Measurements from ENCODE around the gene RAE1. TPM values are rescaled to one million over a fixed set of nuclear protein-coding genes. Genes with fewer than 3 reads are reported as not detected.

Gene RAE1
- total RNA-seq, 1 experiment from 2014 or later = 31.3 TPM

DNA sequence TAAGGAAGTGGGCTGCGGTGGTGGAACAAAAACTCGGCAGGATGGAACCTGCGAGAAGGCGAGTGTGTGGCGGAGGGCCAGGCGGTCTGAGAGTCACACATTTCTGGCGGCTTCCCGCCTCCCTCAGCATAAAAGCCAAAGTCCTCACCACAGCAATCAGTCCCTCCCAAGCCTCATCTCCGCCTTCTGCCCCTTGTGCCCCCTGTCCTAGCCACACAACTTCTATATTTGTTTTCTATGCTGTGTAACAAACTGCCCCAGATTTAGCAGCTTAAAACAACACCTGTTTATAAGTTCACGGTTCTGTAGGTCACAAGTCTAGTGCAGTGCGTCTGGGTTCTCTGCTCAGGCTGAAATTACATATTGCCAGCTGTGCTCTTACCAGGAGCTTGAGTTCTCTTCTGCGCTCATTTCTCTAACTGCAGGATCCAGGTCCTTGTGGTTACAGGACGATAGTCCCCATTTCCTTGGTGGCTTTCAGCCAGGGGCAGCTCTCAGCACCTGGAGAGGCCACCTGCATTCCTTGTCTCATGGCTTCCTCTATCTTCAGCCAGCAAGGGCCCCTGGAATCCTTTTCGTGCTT lies 33.2 kb upstream of the RAE1 start (continued):
- TF ChIP-seq, protein P1, sequence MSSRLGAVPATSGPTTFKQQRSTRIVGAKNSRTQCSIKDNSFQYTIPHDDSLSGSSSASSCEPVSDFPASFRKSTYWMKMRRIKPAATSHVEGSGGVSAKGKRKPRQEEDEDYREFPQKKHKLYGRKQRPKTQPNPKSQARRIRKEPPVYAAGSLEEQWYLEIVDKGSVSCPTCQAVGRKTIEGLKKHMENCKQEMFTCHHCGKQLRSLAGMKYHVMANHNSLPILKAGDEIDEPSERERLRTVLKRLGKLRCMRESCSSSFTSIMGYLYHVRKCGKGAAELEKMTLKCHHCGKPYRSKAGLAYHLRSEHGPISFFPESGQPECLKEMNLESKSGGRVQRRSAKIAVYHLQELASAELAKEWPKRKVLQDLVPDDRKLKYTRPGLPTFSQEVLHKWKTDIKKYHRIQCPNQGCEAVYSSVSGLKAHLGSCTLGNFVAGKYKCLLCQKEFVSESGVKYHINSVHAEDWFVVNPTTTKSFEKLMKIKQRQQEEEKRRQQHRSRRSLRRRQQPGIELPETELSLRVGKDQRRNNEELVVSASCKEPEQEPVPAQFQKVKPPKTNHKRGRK (CRISPR knock-in tag; IDR thresholded peaks at IDR 0.05; ENCODE audit: borderline replicate concordance) = no peak
- TF ChIP-seq, protein P2, sequence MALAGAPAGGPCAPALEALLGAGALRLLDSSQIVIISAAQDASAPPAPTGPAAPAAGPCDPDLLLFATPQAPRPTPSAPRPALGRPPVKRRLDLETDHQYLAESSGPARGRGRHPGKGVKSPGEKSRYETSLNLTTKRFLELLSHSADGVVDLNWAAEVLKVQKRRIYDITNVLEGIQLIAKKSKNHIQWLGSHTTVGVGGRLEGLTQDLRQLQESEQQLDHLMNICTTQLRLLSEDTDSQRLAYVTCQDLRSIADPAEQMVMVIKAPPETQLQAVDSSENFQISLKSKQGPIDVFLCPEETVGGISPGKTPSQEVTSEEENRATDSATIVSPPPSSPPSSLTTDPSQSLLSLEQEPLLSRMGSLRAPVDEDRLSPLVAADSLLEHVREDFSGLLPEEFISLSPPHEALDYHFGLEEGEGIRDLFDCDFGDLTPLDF (CRISPR knock-in tag; IDR thresholded peaks at IDR 0.05) = no peak
- TF ChIP-seq FOXK1 (CRISPR knock-in tag; IDR thresholded peaks at IDR 0.05) (no peak), MXD4 (CRISPR knock-in tag; IDR thresholded peaks at IDR 0.05; ENCODE audit: borderline replicate concordance) (no peak), ZNF138 (CRISPR knock-in tag; conservative IDR thresholded peaks at IDR 0.05) (no peak)
- TF ChIP-seq, protein P3, sequence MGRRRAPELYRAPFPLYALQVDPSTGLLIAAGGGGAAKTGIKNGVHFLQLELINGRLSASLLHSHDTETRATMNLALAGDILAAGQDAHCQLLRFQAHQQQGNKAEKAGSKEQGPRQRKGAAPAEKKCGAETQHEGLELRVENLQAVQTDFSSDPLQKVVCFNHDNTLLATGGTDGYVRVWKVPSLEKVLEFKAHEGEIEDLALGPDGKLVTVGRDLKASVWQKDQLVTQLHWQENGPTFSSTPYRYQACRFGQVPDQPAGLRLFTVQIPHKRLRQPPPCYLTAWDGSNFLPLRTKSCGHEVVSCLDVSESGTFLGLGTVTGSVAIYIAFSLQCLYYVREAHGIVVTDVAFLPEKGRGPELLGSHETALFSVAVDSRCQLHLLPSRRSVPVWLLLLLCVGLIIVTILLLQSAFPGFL (CRISPR knock-in tag; IDR thresholded peaks at IDR 0.05; ENCODE audit: borderline replicate concordance) = no peak

DNA sequence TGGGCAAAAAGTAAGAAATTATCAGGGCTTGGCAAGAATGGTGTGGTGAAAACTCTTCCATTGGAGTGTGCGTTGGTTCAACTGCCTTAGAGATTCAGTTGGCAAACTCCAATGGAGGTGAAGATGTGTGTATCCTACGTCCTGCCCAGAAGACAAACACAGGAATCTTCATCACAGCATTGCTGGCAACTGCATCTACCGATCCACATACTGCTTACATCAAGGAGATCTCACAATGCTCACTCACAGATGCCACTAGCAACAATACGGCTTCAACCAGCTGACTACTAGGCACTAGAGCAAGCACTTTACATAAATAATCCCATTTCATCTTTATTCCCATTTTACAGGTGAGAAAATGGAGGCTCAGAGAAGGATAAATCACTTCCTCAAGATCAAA lies 31.5 kb upstream of the RAE1 start:
- H3K9me3 Mint-ChIP-seq = no peaks in the 10 kb centered on the region
- no peaks in the 10 kb centered on the region; the same call in 1 of the 2 replicates for H3K27me3 Mint-ChIP-seq (ENCODE audit: low read depth)
- CTCF ChIA-PET = no interaction called here
- POLR2A ChIA-PET = no interaction called here
- ATAC-seq (no peak), DNase-seq (ENCODE audit: low spot score) (no peak)
- peaks cover 16% of the 10 kb centered on the region for H3K4me1 Mint-ChIP-seq
- H3K36me3 Mint-ChIP-seq = no peaks in the 10 kb centered on the region
- no peak overlapping the region for H3K27ac Mint-ChIP-seq
- no peak overlapping the region for H3K4me3 Mint-ChIP-seq
- TF ChIP-seq SMAD3 (CRISPR knock-in tag; IDR thresholded peaks at IDR 0.05; ENCODE audit: borderline replicate concordance) = no peak
- TF ChIP-seq, protein P4, sequence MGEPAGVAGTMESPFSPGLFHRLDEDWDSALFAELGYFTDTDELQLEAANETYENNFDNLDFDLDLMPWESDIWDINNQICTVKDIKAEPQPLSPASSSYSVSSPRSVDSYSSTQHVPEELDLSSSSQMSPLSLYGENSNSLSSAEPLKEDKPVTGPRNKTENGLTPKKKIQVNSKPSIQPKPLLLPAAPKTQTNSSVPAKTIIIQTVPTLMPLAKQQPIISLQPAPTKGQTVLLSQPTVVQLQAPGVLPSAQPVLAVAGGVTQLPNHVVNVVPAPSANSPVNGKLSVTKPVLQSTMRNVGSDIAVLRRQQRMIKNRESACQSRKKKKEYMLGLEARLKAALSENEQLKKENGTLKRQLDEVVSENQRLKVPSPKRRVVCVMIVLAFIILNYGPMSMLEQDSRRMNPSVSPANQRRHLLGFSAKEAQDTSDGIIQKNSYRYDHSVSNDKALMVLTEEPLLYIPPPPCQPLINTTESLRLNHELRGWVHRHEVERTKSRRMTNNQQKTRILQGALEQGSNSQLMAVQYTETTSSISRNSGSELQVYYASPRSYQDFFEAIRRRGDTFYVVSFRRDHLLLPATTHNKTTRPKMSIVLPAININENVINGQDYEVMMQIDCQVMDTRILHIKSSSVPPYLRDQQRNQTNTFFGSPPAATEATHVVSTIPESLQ (CRISPR knock-in tag; IDR thresholded peaks at IDR 0.05) = no peak
- TF ChIP-seq FOXJ3 (CRISPR knock-in tag; IDR thresholded peaks at IDR 0.05; ENCODE audit: borderline replicate concordance) = no peak
- no peak for TF ChIP-seq SP1 (CRISPR knock-in tag; conservative IDR thresholded peaks at IDR 0.05)
- TF ChIP-seq TP53 (CRISPR knock-in tag; IDR thresholded peaks at IDR 0.05) = no peak
- no peak for TF ChIP-seq ZBTB21 (CRISPR knock-in tag; IDR thresholded peaks at IDR 0.05; ENCODE audit: borderline replicate concordance)
- TF ChIP-seq ETV6 (CRISPR knock-in tag; IDR thresholded peaks at IDR 0.05) = no peak
- no peak for TF ChIP-seq NFE2L1 (CRISPR knock-in tag; IDR thresholded peaks at IDR 0.05)
- TF ChIP-seq, protein P2 (CRISPR knock-in tag; IDR thresholded peaks at IDR 0.05) = no peak
- TF ChIP-seq NFYB (CRISPR knock-in tag; conservative IDR thresholded peaks at IDR 0.05; ENCODE audit: low read depth) = no peak
- no peak for TF ChIP-seq GABPB1 (CRISPR knock-in tag; IDR thresholded peaks at IDR 0.05)
- TF ChIP-seq, protein P5, sequence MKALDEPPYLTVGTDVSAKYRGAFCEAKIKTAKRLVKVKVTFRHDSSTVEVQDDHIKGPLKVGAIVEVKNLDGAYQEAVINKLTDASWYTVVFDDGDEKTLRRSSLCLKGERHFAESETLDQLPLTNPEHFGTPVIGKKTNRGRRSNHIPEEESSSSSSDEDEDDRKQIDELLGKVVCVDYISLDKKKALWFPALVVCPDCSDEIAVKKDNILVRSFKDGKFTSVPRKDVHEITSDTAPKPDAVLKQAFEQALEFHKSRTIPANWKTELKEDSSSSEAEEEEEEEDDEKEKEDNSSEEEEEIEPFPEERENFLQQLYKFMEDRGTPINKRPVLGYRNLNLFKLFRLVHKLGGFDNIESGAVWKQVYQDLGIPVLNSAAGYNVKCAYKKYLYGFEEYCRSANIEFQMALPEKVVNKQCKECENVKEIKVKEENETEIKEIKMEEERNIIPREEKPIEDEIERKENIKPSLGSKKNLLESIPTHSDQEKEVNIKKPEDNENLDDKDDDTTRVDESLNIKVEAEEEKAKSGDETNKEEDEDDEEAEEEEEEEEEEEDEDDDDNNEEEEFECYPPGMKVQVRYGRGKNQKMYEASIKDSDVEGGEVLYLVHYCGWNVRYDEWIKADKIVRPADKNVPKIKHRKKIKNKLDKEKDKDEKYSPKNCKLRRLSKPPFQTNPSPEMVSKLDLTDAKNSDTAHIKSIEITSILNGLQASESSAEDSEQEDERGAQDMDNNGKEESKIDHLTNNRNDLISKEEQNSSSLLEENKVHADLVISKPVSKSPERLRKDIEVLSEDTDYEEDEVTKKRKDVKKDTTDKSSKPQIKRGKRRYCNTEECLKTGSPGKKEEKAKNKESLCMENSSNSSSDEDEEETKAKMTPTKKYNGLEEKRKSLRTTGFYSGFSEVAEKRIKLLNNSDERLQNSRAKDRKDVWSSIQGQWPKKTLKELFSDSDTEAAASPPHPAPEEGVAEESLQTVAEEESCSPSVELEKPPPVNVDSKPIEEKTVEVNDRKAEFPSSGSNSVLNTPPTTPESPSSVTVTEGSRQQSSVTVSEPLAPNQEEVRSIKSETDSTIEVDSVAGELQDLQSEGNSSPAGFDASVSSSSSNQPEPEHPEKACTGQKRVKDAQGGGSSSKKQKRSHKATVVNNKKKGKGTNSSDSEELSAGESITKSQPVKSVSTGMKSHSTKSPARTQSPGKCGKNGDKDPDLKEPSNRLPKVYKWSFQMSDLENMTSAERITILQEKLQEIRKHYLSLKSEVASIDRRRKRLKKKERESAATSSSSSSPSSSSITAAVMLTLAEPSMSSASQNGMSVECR (CRISPR knock-in tag; IDR thresholded peaks at IDR 0.05; ENCODE audit: borderline replicate concordance) = no peak
- TF ChIP-seq, protein P6, sequence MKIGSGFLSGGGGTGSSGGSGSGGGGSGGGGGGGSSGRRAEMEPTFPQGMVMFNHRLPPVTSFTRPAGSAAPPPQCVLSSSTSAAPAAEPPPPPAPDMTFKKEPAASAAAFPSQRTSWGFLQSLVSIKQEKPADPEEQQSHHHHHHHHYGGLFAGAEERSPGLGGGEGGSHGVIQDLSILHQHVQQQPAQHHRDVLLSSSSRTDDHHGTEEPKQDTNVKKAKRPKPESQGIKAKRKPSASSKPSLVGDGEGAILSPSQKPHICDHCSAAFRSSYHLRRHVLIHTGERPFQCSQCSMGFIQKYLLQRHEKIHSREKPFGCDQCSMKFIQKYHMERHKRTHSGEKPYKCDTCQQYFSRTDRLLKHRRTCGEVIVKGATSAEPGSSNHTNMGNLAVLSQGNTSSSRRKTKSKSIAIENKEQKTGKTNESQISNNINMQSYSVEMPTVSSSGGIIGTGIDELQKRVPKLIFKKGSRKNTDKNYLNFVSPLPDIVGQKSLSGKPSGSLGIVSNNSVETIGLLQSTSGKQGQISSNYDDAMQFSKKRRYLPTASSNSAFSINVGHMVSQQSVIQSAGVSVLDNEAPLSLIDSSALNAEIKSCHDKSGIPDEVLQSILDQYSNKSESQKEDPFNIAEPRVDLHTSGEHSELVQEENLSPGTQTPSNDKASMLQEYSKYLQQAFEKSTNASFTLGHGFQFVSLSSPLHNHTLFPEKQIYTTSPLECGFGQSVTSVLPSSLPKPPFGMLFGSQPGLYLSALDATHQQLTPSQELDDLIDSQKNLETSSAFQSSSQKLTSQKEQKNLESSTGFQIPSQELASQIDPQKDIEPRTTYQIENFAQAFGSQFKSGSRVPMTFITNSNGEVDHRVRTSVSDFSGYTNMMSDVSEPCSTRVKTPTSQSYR (CRISPR knock-in tag; IDR thresholded peaks at IDR 0.05) = no peak

Measured in WTC11 (cell line).